ENCODE measurements around the gene NPM3. TPM values are rescaled to one million over a fixed set of nuclear protein-coding genes. Genes with fewer than 3 reads are reported as not detected.

NPM3 gene, protein sequence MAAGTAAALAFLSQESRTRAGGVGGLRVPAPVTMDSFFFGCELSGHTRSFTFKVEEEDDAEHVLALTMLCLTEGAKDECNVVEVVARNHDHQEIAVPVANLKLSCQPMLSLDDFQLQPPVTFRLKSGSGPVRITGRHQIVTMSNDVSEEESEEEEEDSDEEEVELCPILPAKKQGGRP
- 112 and 140 TPM in 2 replicates for total RNA-seq (2014; rRNA removed; shearing (Covaris generic))
- 85.3 and 86.9 TPM in 2 replicates for polyA plus RNA-seq (2015; cell fraction: cytosol; rRNA removed)
- polyA plus RNA-seq (2015; cell fraction: nucleus; rRNA removed): 34.3 and 37.9 TPM in 2 replicates

DNA sequence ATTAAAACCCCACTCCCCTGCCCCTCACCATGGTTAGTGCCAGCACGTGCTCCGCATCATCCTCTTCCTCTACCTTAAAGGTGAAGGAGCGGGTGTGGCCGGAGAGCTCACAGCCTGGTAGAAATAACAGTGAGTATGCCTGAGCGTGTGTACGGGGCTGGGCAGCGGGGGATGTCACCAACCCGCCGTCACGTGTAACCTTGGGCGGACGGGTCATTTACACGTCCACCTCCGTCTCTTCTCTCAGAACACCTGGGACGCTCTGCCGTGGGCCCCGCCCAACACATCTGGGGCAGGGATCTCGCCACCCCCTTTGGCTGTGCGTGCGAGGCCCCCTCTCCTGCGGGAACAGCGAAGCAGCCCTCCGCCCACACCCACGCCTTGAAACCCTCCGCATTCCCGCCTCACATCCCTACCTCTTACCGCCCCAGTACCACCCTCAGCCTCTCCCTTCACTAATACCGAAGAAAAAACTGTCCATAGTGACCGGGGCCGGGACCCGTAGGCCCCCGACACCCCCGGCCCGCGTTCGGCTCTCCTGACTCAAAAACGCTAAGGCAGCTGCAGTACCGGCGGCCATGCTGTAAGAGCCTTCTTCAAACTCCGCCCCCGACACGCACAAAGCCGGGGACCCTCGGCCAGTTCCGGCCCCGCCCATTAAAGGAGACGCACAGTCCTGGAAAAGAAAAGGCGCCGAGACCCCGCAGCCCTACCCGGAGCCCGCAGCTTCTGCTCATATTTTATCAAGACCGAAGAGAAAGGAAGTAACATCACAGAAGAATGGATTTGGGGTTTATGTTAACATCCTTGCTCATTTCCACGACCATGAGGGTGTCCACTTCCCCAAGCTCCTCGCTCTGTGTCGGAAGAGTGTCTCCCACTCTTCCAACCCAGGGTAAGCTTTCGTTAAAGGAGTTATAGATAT lies at the start of gene NPM3:
Gene NPM3, minus strand, starts transcription at position 636 of the 925 bp plus-strand sequence. Its CDS starts 56 bp downstream, at position 580.
- peak; percentile 73 for DNase-seq (ENCODE audit: low read depth)

DNA sequence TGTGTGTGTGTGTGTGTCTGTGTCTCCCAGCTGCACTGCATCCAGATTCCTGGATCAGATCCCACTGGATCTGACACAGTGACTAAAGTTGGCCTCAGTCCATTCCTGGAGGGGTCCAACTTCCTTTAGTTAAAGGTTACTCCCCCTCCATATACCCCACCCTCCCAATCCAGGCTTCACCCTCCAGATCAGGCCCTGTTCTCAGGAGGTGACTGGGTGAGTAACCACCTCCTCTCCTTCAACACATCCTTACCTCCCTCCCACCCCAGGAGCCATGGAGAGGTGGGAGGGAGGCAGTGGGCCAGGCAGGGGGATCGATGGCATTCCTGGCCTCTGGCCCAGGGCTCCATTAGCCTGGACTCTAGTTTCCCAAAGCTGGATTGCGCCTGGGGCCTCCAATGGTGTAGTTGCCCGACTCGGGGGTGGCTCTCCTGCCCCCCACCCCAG lies 49.1 kb upstream of the NPM3 start:
- no peak for DNase-seq (ENCODE audit: low read depth)

DNA sequence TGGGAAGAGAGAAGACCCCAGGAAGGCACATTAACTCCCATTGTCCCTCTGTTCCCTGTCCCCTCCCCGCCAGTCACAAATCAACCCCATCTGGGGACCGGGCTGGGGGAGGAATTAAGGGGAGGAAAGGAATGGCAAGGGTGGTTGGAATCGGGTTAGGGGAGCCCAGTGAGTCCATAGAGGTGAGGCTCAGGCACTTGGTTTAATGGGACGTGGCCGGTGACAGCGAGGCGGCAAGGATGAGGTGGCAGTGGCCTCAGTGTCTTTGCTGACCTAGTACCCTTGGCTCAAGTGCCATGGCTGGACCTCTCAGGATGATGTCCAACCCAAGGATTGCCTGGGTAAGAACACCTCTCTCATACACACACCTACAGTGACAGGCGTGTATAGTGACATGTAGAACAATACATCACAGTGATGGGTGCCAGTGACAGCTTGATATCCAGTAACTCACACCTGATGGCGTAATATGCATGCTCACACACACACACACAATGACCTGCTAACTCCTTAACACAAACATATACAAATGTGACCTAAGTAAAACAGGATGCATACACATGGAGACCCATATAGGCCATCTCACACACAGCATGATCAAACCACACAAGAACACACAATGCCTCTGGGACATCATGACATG lies 48.0 kb upstream of the NPM3 start:
- no peak for DNase-seq (ENCODE audit: low read depth)

DNA sequence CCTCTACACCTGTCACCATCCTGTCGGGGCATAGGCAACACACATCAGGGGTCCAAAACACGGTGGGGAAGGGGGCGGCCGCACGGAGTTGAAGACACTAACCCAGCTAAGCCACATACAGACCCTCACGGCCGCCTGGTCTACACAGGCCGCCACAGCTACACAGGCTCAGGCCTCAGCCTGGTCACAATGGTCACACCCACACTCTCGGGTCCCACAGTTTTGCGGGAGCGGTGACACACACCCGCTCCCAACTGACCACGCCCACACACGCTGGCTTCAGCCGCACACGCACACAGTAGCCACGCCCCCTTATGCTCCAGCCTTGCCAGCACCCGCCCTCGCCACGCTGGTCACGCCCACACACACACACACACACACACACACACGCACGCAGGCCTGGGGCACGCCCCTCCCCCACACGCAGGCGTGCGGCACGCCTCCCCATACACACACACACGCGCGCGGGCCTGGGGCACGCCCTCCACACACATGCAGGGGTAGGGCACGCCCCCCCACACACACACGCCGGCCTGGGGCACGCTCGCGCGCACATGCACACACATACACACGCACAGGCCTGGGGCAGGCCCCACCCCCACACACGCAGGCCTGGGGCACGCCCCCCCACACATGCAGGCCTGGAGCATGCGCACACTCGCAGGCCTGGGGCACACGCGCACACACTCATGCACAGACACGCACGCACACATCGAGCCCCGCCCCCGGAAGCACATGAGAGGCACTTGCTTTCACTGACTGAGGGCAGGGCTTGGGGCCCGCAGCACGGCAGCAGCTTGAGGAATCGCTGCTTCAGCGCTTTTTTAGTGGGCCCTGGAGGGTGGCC lies 47.3 kb upstream of the NPM3 start:
- peak; percentile 46 for DNase-seq (ENCODE audit: low read depth)

DNA sequence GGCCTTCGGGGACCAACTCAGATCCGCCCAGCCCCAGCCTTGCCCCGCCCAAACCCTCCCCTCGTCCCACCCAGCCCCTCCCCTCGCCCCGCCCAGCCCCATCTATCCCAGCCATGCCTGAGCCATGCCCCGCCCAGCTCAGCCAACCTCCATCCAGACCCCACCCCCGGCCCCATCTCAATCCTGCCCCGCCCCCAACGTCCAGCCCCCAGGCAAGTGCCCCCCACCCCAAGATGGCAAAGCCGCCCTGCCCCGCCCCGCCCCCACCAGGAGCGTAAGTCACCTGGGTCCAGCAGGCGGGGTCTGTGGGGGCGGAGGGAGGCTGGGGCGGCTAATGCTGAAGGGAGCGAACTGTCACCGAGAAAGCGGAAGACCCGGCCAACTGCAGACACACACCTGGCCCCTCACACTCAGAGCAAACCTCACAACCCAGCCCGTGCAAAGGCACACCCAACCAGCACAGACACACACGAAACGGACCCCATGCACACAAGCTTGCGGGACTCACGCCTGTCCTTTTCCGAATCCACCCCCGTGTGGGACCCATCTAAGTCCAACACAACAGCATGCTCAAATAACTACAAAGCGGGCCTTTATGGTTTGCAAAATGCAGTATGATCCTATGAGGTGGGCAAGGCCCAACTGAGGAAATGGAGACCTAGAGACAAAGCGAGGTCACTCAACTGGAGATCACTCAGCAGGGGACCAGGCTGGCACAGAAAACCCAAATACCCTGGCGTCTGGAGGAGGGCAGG lies 46.5 kb upstream of the NPM3 start:
- DNase-seq (ENCODE audit: low read depth): no peak

DNA sequence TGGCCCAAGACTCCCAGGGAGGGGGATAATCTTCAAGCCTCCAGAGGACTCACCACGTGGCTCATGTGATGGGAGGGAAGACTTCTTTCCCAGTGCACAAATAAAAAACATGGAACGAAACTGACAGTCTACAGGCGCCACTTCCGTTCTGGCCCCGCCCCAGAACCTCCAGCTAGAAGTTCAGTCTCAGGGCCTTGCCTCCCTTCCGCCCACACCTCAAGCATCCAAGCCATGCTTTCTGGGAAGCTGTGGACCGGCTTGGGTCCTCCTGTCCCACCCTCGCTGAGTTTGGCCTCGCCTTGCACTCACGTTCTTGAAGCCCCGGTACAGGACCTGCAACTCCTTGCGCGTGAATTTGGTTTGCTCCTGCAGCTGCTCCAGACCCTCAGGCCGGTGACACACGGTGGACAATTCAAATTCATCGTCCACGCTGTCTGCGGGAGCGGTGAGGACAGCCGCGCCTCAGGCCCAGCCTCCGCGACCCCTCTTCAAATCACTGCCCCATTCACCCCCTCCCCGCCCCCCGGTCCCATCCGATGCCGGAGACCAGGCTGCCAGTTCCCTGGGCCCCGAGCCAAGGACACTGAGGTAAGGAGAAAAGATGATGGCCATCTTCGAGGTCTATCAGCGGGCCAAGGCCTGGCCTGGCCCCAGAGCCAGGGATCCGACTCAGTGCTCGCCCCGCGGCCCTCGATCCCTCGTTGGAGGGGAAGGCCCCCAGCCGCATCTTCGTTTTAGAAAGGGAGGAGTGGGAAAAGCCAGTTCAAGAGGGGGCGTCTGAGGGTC lies 45.7 kb upstream of the NPM3 start:
- DNase-seq (ENCODE audit: low read depth): no peak

DNA sequence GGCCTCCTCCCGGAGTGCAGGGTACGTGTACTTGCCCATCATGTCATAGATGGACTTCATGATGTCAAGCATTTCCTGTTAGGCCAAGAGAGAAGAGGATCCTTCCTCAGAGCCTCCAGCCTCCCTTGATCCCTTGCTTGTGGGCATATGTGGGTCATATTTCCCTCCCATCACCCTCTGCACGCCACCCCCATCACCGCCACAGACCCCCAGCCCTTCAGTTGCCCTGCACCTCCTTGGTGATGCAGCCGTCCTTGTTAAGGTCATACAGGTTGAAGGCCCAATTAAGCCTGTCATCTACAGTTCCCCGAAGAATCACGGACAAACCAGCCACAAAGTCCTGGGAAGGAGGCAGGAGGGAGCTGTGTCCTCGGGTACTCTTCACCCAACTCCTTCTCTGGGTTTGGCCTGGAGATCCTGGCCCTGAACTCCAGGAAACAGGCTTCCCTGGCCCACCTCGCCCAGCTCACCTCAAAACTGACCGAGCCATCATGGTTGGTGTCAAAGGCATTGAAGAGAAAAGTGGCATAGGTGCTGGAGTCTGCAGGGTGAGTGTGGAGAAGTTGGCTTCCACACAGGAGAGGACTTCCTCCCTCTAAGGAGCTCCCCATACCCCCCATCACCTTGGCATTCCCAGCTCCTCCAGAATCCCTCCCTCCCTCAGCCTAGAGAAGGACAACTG lies 44.8 kb upstream of the NPM3 start:
- DNase-seq (ENCODE audit: low read depth): no peak

DNA sequence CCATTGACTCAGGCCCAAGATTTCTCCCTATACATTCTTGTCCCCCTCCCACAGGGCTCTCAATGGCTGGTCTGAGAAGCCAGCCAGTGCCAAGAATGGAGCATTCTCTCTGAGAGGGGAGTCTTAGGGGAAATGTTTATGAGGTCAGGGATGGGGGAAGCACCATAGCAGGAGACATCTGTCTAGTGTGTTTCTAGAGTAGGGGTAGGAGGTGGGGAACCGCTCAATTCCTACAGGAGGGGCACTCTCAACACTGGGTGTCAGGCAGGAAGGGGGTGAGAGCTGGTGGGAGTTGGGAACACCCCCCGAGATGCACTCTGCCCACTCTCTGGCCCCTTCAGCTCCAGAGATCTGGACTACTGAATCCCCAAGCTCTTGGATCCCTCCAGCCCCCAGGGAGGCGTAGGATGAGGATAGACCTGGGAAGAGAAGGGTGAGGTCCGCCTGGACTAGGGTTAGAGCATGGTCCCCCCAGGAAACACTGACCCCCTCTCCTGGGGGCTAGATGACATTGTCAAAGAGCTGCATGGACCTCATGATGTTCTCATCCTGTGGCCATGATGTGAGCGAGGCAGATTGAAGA lies 43.7 kb upstream of the NPM3 start:
- no peak for DNase-seq (ENCODE audit: low read depth)

DNA sequence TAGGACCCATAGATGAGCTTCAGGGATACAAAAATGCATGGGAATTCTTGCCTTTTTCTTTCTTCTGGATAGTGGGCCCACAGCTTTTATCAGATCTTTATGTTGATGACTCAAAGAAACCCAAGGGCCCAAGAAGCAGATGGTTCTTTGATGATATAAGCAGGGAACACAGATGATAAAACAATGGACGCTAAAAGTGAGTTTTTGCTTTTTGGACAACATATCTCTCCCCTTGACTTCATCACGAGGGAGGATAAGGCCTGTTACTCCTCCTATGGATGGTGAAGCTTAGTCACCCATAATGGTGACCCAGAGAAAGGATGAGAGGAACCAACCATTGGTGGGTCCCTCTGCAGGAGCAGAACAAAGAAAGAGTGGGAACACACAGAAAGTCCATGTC lies 41.5 kb upstream of the NPM3 start:
- DNase-seq (ENCODE audit: low read depth): no peak

DNA sequence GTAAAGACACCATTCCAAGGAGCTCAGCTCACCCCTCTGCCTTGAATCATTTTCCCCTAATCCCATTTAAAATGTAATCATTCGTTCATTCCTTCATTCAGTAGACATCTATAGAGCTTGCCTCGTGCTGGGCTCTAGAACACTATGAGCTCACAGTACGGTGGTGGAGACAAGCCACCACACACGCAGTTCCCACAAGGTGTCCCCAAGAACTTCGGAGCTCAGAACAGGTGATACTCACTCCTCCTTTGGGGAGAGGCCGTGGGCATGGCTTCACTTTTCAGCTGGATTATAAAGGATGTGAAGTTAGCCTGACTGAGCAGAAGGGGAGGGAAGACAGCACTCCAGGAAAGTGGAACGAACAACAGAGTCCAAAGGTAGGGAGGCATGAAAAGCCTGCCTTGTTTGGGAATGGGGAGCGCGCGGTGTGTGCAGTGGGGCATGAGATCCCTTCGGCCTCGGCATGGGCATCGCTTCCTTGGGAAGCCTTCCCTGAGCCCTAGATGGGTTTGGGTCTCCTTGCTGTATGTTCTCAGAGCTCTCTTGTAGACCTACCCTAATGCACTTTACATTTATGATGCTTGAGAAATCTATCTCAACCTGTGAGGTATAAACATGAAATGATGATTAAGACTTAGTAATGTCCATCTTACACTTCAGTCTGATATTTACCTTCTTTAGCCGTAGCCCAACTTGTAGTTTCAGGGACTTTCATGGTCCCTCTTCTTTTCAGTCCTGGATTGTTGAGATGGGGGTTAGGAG lies 35.8 kb upstream of the NPM3 start:
- no peak for DNase-seq (ENCODE audit: low read depth)

DNA sequence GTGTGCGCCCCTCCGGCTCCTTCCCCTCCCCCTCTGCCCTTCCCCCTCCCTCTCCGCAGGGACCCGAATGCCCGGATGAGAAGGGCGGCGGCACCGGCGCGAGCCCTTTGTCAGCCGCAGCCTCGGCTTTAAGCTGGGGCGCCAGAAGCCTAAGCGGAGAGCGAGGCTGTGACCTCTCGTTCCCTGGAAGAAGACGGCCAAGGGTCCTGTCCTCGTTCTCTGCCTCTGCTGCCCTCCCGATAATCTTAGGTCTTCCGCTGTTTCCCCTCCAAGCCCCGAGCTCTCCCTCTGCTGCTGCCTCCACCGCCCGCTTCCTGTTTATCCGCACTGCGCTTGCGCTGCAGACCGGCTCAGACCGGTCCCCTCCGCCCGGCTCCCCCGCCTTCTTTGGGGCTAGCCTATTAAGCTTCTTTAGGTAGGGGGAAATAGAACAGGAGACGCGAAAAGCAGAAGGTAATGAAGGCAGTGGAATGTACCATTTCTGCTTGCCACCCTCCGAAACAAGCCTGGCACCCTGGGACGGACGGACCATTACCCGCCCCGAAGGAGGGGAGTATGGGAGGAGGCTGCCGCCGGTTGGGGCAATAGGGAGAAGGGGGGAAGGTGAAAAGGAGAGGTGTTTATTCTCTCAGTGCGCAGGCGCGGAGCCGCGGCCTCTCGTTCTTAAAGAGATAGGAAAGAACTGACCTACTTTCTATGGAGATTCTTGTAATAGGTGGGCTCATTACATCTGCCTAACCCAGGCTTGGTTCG lies 35.0 kb upstream of the NPM3 start, which contains the start of gene OGA:
Gene OGA, minus strand, starts transcription at position 326 of the 753 bp plus-strand sequence. CDS start 422 bp downstream, outside the sequence.
- DNase-seq (ENCODE audit: low read depth): peak; percentile 99

DNA sequence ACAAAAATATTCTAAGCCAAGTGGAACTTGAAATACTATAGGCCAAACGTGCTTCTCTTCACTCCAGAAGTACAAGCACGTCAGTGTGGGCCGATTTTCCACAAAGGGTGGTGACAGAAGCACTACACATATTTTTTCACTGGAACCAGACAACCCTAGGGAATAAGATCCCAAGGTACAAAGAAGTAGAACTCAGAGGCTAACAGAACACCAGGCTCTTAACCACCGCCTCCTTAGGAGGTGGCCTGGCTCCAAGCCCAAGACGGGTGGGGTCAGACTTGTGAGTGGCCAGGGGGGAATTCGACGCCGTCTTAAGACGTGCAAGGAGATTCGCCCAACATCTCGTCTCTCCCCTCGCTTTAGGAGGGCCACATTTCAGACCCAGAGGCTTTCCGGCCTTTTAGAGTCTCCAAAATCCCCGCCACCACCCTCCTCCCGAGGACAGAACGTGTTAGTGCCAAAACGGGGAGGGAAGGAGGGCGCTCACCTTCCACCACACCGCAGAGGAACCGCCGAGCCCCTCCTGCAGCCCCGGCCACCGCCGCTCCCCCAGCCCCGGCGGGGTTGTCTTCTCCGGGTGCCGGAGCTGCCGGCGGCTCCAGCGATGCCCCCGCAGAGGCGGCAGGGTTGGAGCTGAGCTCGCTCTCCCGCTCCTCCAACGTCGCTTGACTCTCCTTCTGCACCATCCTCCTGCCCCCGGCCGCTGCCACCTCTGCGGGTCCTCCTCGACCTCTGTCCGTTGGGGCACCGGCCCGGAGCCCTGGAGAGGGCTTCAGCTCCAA lies 34.3 kb upstream of the NPM3 start:
- peak; percentile 91 for DNase-seq (ENCODE audit: low read depth)

DNA sequence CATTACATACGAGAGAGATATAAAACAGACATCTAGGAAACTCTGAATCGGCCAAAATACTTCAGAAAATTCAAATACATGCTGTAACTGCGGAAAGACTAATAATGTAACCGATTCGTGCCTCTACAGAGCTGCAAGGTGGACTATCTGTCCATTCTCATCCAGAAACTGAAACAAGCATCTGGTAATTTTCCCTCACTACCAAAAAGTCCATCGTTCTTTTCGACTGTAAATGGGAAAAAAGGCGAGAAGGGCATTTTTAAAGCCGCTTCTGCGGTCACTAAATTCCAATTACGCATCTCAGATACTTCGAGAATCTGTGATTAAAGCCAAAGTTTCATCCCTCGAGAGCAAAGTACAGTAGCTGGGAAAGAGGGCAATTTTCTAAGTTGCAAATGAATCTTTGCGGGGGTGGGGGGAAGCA lies 33.7 kb upstream of the NPM3 start:
- DNase-seq (ENCODE audit: low read depth): no peak

DNA sequence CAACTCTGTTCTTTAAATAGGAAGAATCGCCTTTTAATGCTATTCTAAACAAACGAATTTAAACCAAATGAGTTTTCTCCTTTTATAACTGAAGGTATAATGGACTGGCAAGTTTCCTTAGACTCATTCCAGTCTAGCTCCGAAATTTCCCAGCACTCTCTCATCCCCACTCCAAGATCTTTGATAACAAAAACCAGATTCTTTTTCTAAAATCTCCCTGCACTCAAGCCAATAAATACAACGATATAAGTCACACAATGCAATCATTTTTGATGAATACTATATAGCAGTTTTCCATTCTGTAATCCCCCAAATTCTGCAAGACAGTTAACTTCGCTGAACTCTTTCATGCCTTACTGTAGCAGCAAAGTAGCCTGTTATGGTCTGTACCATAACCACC lies 33.1 kb upstream of the NPM3 start:
- no peak for DNase-seq (ENCODE audit: low read depth)

DNA sequence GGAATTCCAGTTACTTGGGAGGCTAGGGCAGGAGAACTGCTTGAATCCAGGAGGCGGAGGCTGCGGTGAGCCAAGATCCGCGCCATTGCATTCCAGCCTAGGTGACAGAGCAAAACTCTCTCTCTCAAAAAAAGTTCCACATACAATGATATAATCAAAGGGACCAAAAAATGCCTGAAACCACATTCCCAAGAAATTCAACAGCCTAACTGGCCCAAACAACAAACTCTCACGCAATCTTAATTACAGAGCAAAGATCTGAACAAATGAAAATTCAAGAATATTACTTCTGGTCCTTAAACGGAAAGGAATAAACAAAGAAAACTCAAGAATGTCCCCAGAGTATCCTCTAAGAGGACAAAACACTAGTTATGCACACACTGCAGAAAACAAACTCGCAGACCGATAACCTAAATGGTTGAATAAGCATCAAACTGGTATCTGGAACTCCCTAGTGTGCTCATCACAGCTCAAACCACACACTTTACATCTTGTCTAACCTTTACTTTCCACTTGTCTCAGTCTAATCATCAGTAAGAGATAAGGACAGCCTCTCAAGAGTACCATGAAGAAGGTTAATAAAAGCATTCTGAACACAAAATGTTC lies 31.3 kb upstream of the NPM3 start:
- DNase-seq (ENCODE audit: low read depth): no peak

DNA sequence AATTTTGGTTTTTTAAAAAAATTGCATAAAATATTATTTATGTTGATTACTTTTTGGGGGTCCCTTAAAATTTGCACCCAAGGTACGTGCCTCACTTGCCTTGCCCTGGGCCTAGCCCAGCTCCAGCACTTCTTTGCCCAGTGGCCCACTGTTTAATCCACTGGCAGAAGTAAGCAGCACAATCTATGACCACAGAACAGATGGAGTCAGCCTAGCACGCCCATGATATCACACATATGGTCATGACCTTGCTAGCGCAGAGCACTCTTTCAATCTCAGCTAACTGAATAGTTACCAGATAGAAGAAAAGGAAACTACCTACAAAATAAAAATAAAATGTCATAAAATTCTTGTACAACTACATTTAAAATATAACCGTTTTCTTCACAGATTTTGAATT lies 29.4 kb upstream of the NPM3 start:
- DNase-seq (ENCODE audit: low read depth): no peak

All from HT1080 (cell line).